Measurements from ENCODE around the gene CD2AP.

Gene CD2AP

DNA sequence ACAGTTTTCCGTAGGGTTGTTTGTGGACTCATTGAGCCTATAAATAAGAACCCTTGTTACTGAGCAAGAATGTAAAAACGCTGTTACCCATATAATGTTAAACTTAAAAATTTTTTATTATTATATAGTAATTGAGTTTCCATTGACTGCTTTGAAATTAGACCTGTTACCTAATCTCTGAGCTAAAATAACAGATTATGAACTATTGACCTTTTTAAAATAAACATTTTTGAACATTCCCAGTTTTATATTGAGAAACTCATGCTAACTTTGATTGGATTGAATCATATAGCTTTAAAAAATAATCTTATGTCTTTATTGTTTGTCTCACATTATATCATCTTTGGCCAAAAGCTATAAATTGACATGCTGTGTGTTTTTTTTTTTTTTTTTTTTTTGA is 95.5 kb downstream of the CD2AP start:
- DNase-seq = no peak

GRCh38 chr6:47574789-47575188 is 97.2 kb downstream of the CD2AP start:
- no peak for DNase-seq

DNA sequence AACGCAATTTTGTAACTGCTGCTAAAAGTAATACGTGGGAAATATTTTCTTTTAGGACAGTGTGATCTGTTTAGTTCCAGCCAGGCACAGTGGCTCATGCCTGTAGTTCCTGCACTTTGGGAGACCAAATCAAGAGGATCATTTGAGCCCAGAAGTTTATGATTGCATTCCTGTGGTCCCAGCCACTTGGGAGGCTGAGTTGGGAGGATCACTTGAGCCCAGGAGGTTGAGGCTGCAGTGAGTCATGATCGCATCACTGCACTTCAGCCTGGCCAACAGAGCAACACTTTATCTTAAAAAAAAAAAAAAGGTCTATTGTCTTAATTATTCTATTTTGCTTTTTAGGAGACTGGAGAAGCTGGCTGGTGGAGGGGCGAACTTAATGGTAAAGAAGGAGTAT is 101.5 kb downstream of the CD2AP start:
- no peak for DNase-seq

- DNase-seq = no peak
Observed at GRCh38 chr6:47581591-47581990, 104.0 kb downstream of the CD2AP start.

- no peak for DNase-seq
Observed at GRCh38 chr6:47587493-47587892, 109.9 kb downstream of the CD2AP start.

DNA sequence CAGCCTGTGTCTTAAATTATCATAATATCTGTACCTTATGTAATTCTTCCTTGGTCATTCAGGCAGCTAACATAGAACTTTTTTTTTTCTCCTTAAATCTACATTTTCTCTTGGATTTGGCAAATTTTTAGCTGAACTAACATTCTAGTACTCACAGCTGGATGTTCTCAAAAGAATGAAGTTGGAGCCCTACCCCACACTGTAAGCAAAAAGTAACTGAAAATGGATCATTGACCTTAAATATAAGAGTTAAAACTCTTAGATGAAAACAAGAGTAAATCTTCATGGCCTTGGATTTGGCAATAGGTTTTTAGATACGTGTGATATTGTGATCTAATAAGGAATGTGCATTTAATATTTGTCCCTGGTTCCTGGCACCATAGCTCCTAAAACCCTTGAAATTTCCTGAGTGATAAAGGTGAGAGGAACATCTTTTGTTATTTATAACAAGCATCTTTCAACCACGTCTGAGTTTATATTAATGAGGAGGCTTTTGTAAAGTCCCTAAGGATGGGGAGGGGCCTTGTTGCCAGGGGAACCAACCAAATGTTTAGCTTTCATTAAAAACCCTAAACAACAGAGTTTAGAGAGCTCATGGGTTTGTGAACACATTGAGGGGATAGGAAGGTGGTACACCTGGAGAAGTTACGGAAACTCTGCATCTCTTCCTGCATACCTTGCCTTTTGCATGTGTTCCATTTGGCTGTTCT is 114.7 kb downstream of the CD2AP start:
- DNase-seq = no peak

GRCh38 chr6:47593979-47594378 is 116.4 kb downstream of the CD2AP start:
- no peak for DNase-seq

- DNase-seq = no peak
Observed at GRCh38 chr6:47595785-47596184, 118.2 kb downstream of the CD2AP start.

GRCh38 chr6:47598367-47598766 is 120.8 kb downstream of the CD2AP start:
- no peak for DNase-seq

DNA sequence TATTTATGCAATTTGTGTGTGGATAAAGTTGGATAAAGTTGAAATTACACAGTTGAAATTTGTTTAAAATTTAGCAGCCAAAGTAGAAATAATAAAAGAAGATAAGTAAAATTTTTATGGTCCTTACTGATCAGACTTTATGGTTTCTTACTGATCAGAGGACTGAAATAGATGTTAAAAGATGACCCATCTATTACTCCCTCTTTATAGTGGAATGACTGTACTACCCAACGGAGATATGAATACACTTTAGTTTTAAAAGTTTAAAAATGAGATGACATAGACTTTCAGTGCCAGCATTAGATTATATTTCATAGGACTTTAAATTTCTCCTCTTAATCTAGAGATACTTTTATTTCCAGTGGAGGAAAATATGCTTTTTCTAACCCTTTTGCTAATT is 121.9 kb downstream of the CD2AP start:
- no peak for DNase-seq

- DNase-seq = no peak
Observed at GRCh38 chr6:47603227-47603626, 125.6 kb downstream of the CD2AP start.

DNA sequence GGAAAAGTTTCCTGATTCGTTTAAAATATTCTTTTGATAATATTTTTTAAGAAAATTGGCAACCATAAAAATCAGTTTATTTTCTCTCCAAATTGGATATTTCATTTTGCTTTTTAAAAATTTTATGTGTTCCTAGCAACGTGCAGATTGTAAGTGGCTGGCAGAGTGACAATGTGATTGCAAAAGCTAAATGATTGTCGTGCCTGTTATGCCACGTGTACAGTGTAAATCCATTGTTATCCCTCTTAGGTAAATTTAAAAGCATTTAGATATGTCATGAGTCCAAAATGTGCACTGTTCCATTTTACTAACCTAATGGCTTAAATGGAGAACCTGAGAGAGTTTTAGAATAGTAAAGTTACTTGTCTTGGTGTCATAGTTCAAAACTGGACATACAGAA is 126.4 kb downstream of the CD2AP start:
- DNase-seq = no peak

DNA sequence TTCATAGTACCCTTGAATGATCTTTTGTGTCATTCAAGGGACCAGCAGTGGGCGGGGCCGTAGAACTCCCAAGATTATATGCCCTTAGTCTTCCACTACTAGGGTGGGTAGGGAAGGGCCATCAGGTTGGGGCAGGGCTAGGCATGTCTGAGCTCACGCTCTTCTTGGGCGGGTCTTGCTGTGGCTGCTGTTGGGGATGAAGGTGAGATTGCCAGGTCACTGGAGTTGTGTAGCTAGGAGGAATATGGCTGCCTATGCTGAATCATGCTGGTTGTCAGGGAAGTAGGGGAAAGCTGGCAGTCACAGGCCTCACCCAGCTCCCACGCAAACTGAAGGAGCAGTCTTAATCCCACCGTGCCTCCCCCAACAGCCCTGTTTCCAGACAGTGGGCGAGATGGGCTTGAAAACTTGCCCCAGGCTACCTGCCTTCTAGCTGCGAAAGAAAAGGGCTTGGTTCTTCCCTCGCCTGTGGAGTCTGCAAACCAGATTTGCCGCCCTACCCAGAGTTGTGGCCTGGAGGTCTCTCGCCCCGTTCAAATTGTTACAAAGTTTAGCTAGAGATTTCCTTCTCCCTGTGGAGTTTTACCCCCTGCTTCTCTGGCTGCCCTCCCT is 144.4 kb downstream of the CD2AP start:
- DNase-seq = no peak

DNA sequence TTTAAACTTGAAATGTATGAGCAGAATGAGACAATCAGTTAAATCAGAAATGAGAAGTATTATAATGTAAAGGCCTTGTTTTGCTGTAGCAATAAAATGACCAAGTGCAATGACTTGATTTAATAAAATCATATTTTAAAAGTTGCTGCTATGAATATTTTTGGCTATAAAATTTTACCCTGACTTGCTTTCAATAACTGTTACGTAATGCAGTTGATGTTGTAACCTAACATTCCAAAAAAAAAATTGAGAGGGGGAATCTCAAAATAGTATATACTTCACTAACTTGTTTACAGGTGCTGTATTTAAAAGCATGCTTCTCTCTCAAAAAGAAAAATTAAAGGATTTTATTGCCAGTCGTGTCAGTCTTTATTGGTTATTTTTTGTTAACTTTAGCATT is 149.2 kb downstream of the CD2AP start:
- no peak for DNase-seq

DNA sequence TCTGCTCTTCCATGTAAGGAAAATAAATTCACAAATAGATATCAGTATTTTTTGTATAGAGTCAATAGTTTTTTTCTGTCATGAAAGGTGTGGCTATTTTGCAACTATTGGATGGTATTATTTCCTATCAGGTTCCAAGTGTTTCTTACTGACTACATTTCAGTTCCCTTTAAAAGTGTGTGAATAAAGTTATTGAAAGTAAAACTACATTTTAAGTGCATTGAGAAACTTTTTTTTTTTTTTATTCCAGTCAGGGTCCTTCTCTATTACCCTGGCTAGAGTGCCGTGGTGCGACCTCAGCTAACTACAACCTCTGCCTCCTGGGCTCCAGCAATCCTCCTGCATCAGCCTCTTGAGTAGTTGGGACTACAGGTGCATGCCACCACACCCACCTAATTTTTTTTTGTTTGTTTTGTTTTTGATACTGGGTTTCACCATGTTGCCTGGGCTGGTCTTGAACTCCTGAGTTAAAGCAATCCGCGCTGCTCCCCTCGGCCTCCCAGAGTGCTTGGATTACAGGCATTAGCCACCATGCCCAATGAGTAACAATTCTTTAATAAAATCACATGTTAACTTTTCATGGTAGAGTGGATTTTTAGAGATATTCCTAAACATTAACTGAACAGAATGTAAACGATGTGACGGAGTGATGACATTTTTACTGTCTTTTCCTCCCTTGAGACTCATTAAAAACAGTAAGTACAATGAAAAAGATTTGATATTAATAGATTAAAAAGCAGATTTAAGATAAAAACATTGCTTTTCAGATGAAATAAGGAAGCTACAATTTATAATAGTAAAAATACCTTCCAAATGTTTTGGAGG is 151.1 kb downstream of the CD2AP start:
- no peak for DNase-seq

DNA sequence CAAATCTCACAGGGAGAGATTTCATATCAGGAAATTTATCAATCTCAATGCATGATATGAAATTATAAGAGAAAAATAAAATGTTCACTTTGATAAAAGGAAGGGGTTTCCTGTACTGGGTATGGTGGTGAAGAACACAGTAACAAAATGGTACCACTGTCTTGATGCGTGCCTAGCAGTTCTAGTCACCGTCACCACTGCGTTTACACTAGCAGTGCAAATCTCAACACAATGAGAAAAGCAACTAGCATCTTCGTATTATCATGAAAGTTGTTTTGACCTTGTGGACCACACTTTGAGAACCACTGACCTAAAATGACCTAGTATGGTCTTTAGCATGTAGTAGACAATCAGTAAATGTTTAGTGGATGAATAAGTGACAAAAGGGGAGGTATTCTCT is 152.4 kb downstream of the CD2AP start:
- no peak for DNase-seq

DNA sequence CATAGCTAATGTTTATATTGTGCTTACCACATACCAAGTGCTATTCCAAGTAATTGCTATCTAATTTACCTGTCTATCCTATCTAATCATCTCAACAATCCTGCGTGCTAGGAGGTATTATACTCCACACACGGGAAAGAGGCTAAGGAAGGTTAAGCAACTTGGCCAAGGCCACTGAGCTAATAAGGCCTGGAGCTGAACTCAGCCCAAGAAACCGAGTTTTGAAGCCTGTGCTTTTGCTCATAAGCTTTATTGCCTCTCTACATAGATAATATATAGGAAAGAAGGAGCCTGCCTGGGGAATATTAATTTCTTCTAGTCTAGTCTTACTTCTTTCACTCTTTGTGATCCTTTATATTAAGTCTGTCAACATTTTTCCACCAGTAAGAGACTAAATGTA is 153.0 kb downstream of the CD2AP start:
- DNase-seq = no peak

DNA sequence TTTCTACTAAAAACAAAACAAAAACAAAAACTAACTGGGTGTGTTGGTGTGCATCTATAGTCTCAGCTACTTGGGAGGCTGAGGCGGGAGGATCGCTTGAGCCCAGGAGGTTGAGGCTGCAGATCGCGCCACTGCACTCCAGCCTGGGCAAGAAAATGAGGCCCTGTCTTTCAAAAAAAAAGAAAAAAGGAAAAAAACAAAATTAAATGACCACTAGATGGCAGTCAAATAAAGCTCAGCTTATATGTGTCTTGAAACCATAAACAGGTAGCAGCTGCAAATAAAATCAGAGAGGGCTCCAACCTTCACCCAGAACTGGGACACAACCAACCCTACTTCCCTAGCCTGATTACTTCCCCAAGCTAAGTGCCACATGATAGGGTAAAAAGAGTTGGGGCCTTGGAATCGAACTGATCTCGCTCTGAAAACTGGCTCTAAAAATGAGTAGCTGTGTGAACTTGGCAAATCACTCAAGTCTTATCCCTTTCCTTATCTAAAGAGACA is 153.7 kb downstream of the CD2AP start:
- DNase-seq = no peak

- DNase-seq = no peak
Observed at GRCh38 chr6:47631797-47632196, 154.2 kb downstream of the CD2AP start.

- DNase-seq = no peak
Observed at GRCh38 chr6:47633141-47633540, 155.6 kb downstream of the CD2AP start.

DNA sequence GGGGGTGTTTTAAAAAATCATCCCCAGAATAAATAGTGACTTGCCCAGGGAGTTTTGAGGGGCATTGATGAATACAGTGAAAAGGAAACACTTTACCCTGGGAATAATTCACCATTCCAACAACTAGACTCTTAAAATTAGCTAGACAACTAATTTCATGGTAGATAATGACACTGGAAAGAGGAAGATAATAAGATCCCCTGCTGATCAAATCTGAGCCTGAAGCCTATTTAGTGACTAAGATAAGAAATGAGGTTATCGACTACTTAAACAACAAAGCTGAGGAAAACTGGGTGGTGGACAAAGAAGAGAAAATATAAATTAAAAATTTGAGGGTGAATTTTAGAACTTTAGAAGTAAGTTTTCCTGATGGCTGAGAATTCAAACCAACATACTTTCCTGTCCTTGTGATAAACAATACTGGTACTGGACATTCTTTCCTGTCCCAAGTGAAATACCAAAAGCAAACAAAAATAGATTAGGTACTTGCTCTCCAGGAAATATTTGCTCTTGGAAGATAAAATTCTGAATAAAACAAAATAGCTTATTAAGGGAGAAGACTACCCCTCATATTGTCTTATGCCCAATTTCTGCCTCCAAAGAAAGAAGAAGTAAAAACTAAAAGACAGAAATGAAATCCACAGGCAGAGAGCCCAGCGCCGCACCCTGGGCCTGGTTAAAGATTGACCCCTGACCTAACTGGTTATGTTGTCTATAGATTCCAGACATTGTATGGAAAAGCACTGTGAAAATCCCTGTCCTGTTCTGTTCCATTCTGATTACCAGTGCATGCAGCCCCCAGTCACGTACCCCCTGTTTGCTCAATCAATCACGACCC is 156.8 kb downstream of the CD2AP start:
- no peak for DNase-seq

DNA sequence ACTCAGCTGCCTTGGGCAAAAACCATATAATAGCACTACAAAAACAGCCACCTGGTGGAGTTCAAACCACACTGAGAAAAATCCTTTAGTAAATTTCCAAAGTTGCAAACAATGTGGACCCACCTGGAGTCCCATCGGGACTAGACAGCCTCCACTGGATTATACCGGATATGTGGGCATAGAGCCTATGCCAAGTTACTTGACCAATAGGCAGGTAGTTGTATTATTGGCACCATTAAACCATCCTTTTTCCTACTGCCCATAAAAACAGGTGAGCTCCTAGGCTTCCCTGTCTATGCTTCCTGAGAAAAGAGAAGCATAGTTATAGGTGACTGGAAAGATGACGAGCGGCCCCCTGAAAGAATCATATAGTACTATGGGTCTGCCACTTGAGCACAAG is 169.1 kb downstream of the CD2AP start:
- no peak for DNase-seq

DNA sequence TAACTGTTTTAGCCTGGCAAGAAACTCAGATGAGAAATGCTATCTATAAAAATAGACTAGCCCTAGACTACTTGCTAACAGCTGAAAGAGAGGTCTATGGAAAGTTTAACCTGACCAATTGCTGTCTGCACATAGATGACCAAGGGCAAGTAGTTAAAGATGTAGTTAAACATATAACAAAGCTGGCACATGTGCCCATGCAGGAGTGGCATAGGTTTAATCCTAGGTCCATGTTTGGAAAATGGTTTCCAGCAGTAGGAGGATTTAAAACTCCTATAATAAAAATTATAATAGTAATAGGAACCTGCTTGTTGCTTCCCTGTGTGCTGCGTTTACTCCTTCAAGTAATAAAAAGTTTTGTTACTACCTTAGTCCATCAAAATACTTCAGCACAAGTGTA is 169.6 kb downstream of the CD2AP start:
- DNase-seq = no peak

Measured in activated effector memory CD4-positive, alpha-beta T cell treated with anti-CD3 and anti-CD28 coated beads, Interleukin-2, amount 50 U/mL, for 16 hours (primary cell).